ENCODE results near the gene PER1.

The PER1 gene

GRCh38 chr17:8103549-8103948, 48.7 kb downstream of the PER1 start:
- Histone ChIP-seq H3K4me2 (ENCODE audit: low read depth, low read length, poor library complexity, severe bottlenecking) (no peak overlapping the region), H3K27me3 (ENCODE audit: low read length) (no peaks in the 10 kb centered on the region), H3K9me3 (ENCODE audit: insufficient read depth, low read length) (no peaks in the 10 kb centered on the region), H3K9ac (ENCODE audit: low read length) (no peak overlapping the region), H3K27ac (ENCODE audit: low read depth, low read length) (no peak overlapping the region), H3K79me2 (ENCODE audit: insufficient read depth, low read length) (no peaks in the 10 kb centered on the region), H3K36me3 (ENCODE audit: low read length) (no peaks in the 10 kb centered on the region), H2AFZ (ENCODE audit: low read depth, low read length, severe bottlenecking) (no peak overlapping the region), H3F3A (ENCODE audit: insufficient read depth) (no peaks in the 10 kb centered on the region), H3K4me3 (ENCODE audit: insufficient read depth, low read length, poor library complexity, severe bottlenecking) (no peak overlapping the region), H4K20me1 (ENCODE audit: low read depth, low read length) (no peaks in the 10 kb centered on the region), H3K9me2 (replicated peaks; ENCODE audit: insufficient read depth, low read length) (no peaks in the 10 kb centered on the region)
- no peak for TF ChIP-seq EZH2phosphoT487 (conservative IDR thresholded peaks at IDR 0.05; ENCODE audit: low read length)
- no peak for TF ChIP-seq CTCF (IDR thresholded peaks at IDR 0.05; ENCODE audit: insufficient read depth, low read length, poor library complexity, severe bottlenecking)

GRCh38 chr17:8101721-8102120, 50.5 kb downstream of the PER1 start:
- Histone ChIP-seq H3K9ac (ENCODE audit: low read length) (no peak overlapping the region), H2AFZ (ENCODE audit: low read depth, low read length, severe bottlenecking) (no peak overlapping the region), H3K79me2 (ENCODE audit: insufficient read depth, low read length) (no peaks in the 10 kb centered on the region), H3F3A (ENCODE audit: insufficient read depth) (no peaks in the 10 kb centered on the region), H3K4me2 (ENCODE audit: low read depth, low read length, poor library complexity, severe bottlenecking) (no peak overlapping the region), H3K9me3 (ENCODE audit: insufficient read depth, low read length) (no peaks in the 10 kb centered on the region), H3K27me3 (ENCODE audit: low read length) (no peaks in the 10 kb centered on the region), H3K36me3 (ENCODE audit: low read length) (no peaks in the 10 kb centered on the region), H3K9me2 (replicated peaks; ENCODE audit: insufficient read depth, low read length) (no peaks in the 10 kb centered on the region), H3K4me3 (ENCODE audit: insufficient read depth, low read length, poor library complexity, severe bottlenecking) (no peak overlapping the region), H3K27ac (ENCODE audit: low read depth, low read length) (no peak overlapping the region), H4K20me1 (ENCODE audit: low read depth, low read length) (no peaks in the 10 kb centered on the region)
- no peak for TF ChIP-seq EZH2phosphoT487 (conservative IDR thresholded peaks at IDR 0.05; ENCODE audit: low read length)
- no peak for TF ChIP-seq CTCF (IDR thresholded peaks at IDR 0.05; ENCODE audit: insufficient read depth, low read length, poor library complexity, severe bottlenecking)

GRCh38 chr17:8100763-8101162, 51.4 kb downstream of the PER1 start:
- no peak overlapping the region for H3K9ac ChIP-seq (ENCODE audit: low read length)
- no peaks in the 10 kb centered on the region for H3K27me3 ChIP-seq (ENCODE audit: low read length)

More at GRCh38 chr17:8100763-8101162, 51.4 kb downstream of the PER1 start:
- H3K4me2 ChIP-seq (ENCODE audit: low read depth, low read length, poor library complexity, severe bottlenecking): no peak overlapping the region
- no peaks in the 10 kb centered on the region for H3K9me3 ChIP-seq (ENCODE audit: insufficient read depth, low read length)
- no peak overlapping the region for H2AFZ ChIP-seq (ENCODE audit: low read depth, low read length, severe bottlenecking)
- no peaks in the 10 kb centered on the region for H3F3A ChIP-seq (ENCODE audit: insufficient read depth)
- H3K36me3 ChIP-seq (ENCODE audit: low read length): no peaks in the 10 kb centered on the region
- TF ChIP-seq EZH2phosphoT487 (conservative IDR thresholded peaks at IDR 0.05; ENCODE audit: low read length) (no peak), CTCF (IDR thresholded peaks at IDR 0.05; ENCODE audit: insufficient read depth, low read length, poor library complexity, severe bottlenecking) (no peak)
- H4K20me1 ChIP-seq (ENCODE audit: low read depth, low read length): no peaks in the 10 kb centered on the region
- H3K9me2 ChIP-seq (replicated peaks; ENCODE audit: insufficient read depth, low read length): no peaks in the 10 kb centered on the region
- no peak overlapping the region for H3K4me3 ChIP-seq (ENCODE audit: insufficient read depth, low read length, poor library complexity, severe bottlenecking)
- no peaks in the 10 kb centered on the region for H3K79me2 ChIP-seq (ENCODE audit: insufficient read depth, low read length)
- no peak overlapping the region for H3K27ac ChIP-seq (ENCODE audit: low read depth, low read length)
